MCF 10A (cell line): ENCODE data around the gene MGAT5. TPM values are rescaled to one million over a fixed set of nuclear protein-coding genes. Genes with fewer than 3 reads are reported as not detected.

Source experiments
- BruUV-seq: library from RNA; stranded (reverse); fragments of 400-500 nt; replicated peaks from 2 replicates; lab custom pipeline; 2021; lab: Mats Ljungman, UMichigan
- CTCF ChIA-PET: fragments of 300-600 bp; sonication (Branson Sonifier 250); formaldehyde crosslinking; extraction: SDS; loops from one replicate; lab custom pipeline; 2021; ENCODE audit warnings: antibody characterized with exemption, inconsistent platforms; lab: Yijun Ruan, JAX
- POLR2A ChIA-PET: fragments of 300-600, 350-650 bp; sonication (Branson Sonifier 250); formaldehyde crosslinking; extraction: SDS; loops from one replicate; lab custom pipeline; 2020; ENCODE audit warnings: antibody characterized with exemption, inconsistent platforms; lab: Yijun Ruan, JAX
- DNase-seq: peaks from one replicate; pipeline ENCODE4 v3.0.0-alpha.2; 2018; ENCODE audit not compliant: unreplicated experiment
- H3K27ac Mint-ChIP-seq: one replicate; pipeline ENCODE4 v1.8.0; 2022; ENCODE audit warnings: mild to moderate bottlenecking, low read depth, mixed read lengths; ENCODE audit not compliant: unreplicated experiment
- H3K27me3 Mint-ChIP-seq: one replicate; pipeline ENCODE4 v1.8.0; 2022; ENCODE audit warnings: mixed read lengths; ENCODE audit not compliant: insufficient read depth, unreplicated experiment
- H3K36me3 Mint-ChIP-seq: one replicate; pipeline ENCODE4 v1.8.0; 2022; ENCODE audit warnings: mild to moderate bottlenecking, moderate library complexity, mixed read lengths; ENCODE audit not compliant: insufficient read depth, unreplicated experiment
- H3K4me1 Mint-ChIP-seq: one replicate; pipeline ENCODE4 v1.8.0; 2022; ENCODE audit warnings: mixed read lengths; ENCODE audit not compliant: insufficient read depth, unreplicated experiment
- H3K4me3 Mint-ChIP-seq: one replicate; pipeline ENCODE4 v1.8.0; 2022; ENCODE audit warnings: mild to moderate bottlenecking, moderate library complexity, mixed read lengths; ENCODE audit not compliant: unreplicated experiment
- H3K9me3 Mint-ChIP-seq: one replicate; pipeline ENCODE4 v1.8.0; 2022; ENCODE audit warnings: mixed read lengths; ENCODE audit not compliant: unreplicated experiment
- intact Hi-C: fragments of 100-400 bp; cut with micrococcal nuclease; formaldehyde crosslinking; loops from 2 replicates; pipeline ENCODE4 v1.14.1; 2022
- total RNA-seq: library from RNA; stranded (reverse); gene quantifications from 2 replicates; pipeline ENCODE4 v1.2.3, GENCODE V29; 2022
- TF ChIP-seq, protein P1 (sequence below): fragments of 200-600 bp; IDR thresholded peaks from one replicate; pipeline ENCODE4 v1.8.0; 2022; ENCODE audit warnings: antibody characterized with exemption, mild to moderate bottlenecking; ENCODE audit not compliant: unreplicated experiment

MGAT5 gene
- total RNA-seq, 1 experiment from 2014 or later = 22.2 TPM

DNA sequence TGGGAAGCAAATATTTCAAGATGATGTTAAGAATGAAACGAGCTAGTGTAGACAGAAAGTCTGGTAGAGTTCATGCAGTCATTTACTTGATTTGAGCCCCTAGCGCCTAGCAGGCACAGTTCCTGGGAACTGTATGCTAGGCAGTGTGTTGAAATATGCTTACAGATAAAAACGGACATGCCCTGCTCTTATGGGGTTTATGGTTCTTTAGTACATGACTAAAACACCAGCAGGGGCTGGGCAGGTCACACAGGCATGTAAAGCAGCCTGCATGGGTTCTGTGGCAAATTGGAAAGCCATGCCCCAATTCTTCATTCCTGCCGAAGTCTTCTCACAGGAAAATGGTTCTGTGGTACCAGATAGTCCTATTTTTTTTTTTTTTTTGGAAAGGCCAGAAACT lies 27.3 kb upstream of the MGAT5 start:
- CTCF ChIA-PET = interaction anchor here (1.3 kb wide), 1 partner anchor 19 kb away, joined by 7 read pairs; no protein-coding TSS in a partner anchor
- BruUV-seq = no TSS peak
- intact Hi-C loops = no loop called here
- POLR2A ChIA-PET = no interaction called here
- H3K27me3 Mint-ChIP-seq = no peaks in the 10 kb centered on the region
- H3K27ac Mint-ChIP-seq = no peak overlapping the region
- peaks cover 16% of the 10 kb centered on the region for H3K9me3 Mint-ChIP-seq
- H3K36me3 Mint-ChIP-seq = no peaks in the 10 kb centered on the region
- H3K4me3 Mint-ChIP-seq = no peak overlapping the region
- TF ChIP-seq, protein P1, sequence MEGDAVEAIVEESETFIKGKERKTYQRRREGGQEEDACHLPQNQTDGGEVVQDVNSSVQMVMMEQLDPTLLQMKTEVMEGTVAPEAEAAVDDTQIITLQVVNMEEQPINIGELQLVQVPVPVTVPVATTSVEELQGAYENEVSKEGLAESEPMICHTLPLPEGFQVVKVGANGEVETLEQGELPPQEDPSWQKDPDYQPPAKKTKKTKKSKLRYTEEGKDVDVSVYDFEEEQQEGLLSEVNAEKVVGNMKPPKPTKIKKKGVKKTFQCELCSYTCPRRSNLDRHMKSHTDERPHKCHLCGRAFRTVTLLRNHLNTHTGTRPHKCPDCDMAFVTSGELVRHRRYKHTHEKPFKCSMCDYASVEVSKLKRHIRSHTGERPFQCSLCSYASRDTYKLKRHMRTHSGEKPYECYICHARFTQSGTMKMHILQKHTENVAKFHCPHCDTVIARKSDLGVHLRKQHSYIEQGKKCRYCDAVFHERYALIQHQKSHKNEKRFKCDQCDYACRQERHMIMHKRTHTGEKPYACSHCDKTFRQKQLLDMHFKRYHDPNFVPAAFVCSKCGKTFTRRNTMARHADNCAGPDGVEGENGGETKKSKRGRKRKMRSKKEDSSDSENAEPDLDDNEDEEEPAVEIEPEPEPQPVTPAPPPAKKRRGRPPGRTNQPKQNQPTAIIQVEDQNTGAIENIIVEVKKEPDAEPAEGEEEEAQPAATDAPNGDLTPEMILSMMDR = no peak
- DNase-seq = no peak
- no peaks in the 10 kb centered on the region for H3K4me1 Mint-ChIP-seq

DNA sequence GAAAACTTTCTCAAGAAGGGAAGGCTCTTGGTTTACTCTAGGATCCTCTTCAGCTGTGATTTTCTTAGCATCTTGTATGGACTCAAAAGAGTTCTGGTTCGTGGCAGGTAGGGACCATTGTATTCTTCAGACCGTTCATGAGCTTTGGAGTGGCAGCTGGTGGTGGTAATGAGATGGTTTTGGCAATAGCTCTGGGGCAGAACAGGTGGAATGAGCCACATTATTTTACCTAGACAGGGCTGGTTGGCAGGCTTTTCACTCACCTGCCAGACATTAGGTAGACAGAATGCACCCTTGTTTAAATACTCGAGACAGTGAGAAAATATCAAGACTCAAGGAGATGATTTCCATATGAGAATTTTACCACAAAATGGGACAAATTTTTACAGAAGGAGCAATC lies 26.2 kb upstream of the MGAT5 start:
- CTCF ChIA-PET = interaction anchor here (0.7 to 1.3 kb wide), 5 partner anchors 12 to 340 kb away, joined by 3 to 7 read pairs (median 4); no protein-coding TSS in a partner anchor
- peaks cover 6% of the 10 kb centered on the region for H3K4me1 Mint-ChIP-seq
- no TSS peak for BruUV-seq
- intact Hi-C loops = no loop called here
- POLR2A ChIA-PET = no interaction called here
- H3K27me3 Mint-ChIP-seq = no peaks in the 10 kb centered on the region
- peaks cover 16% of the 10 kb centered on the region for H3K9me3 Mint-ChIP-seq
- no peak overlapping the region for H3K4me3 Mint-ChIP-seq
- H3K27ac Mint-ChIP-seq = no peak overlapping the region
- no peak for DNase-seq
- no peaks in the 10 kb centered on the region for H3K36me3 Mint-ChIP-seq
- TF ChIP-seq, protein P1 = no peak

DNA sequence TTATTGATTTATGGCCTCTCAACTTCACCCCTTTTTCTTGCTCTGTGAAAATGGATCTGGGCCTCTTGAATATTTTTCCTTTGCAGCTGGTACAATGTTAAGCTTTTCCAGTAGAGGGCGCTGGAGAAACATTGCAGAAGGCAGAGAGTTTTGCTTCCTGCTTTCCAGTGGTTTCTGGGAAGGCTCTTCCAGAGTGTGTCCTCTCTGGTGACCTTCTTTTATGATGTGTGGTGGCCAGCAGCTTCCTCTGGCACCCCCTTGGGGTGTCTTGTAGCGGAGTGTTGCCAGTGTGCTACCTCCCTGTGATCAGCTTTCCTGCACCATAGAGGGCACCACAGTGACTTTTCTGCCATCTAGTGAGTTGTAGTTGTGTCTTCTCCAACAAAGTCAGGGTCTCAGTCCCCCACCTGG lies 25.4 kb upstream of the MGAT5 start:
- Mint-ChIP-seq H3K27me3 (no peaks in the 10 kb centered on the region), H3K4me1 (peaks cover 6% of the 10 kb centered on the region), H3K36me3 (no peaks in the 10 kb centered on the region), H3K4me3 (no peak overlapping the region), H3K27ac (no peak overlapping the region), H3K9me3 (peaks cover 16% of the 10 kb centered on the region)
- no peak for DNase-seq
- no TSS peak for BruUV-seq
- TF ChIP-seq, protein P1 = peak; percentile 36
- CTCF ChIA-PET = interaction anchor here (0.9 to 1.6 kb wide), 5 partner anchors 15 to 28 kb away, joined by 3 to 7 read pairs (median 5); no protein-coding TSS in a partner anchor
- POLR2A ChIA-PET = no interaction called here
- intact Hi-C loops = no loop called here

DNA sequence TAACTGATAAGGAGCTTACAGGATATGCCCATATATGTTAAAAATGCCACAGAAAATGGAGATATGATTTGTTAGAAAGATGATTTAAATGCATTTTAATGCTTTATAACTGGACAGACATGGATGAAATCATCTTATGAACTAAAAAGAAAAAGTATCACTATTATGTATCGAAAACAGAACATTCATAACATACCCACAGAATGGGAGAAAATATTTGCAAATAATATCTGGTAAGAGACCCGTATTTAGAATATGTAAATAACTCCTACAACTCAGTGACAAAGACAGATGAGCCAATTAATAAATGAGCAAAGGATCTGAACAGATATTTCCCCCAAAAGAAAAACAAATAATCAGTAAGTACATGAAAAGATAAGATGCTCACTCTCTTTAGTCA lies 24.3 kb upstream of the MGAT5 start:
- H3K4me3 Mint-ChIP-seq = no peak overlapping the region
- no TSS peak for BruUV-seq
- H3K4me1 Mint-ChIP-seq = peaks cover 6% of the 10 kb centered on the region
- DNase-seq = no peak
- ChIA-PET CTCF (interaction anchor here (0.6 to 2.2 kb wide), 7 partner anchors 10 to 222 kb away, joined by 3 to 8 read pairs (median 4); no protein-coding TSS in a partner anchor), POLR2A (interaction anchor here (0.6 kb wide), 1 partner anchor 10 kb away, joined by 3 read pairs; no protein-coding TSS in a partner anchor)
- H3K9me3 Mint-ChIP-seq = peaks cover 16% of the 10 kb centered on the region
- no peak overlapping the region for H3K27ac Mint-ChIP-seq
- TF ChIP-seq, protein P1 = no peak
- no peaks in the 10 kb centered on the region for H3K27me3 Mint-ChIP-seq
- intact Hi-C loops = no loop called here
- H3K36me3 Mint-ChIP-seq = no peaks in the 10 kb centered on the region
